SIG-M5 treated with dmso at 0.1 percent for 504 hours (cell line): Measurements from ENCODE around the gene FAM32A.
"Not testable (repeated sequence)": the region's sequence is repeated elsewhere in the genome, so short reads cannot be mapped to it uniquely, and the experiment has no call there.

Experiments
- DNase-seq: peaks from one replicate; lab custom pipeline; 2025; ENCODE audit not compliant: unreplicated experiment; lab: John Stamatoyannopoulos, UW

FAM32A gene

GRCh38 chr19:16164222-16164890, 20.9 kb upstream of the FAM32A start:
- DNase-seq, result no peak

GRCh38 chr19:16166417-16166816, 18.8 kb upstream of the FAM32A start:
- no peak for DNase-seq

- DNase-seq, result no peak
Measured at GRCh38 chr19:16167055-16167454, 18.2 kb upstream of the FAM32A start.

- DNase-seq, result peak; percentile 88
Measured at GRCh38 chr19:16168465-16169081, 16.6 kb upstream of the FAM32A start.

- no peak for DNase-seq
Measured at GRCh38 chr19:16170134-16170533, 15.1 kb upstream of the FAM32A start.

GRCh38 chr19:16175954-16176353, 9.3 kb upstream of the FAM32A start:
- no peak for DNase-seq

- not testable (repeated sequence) for DNase-seq
Measured at GRCh38 chr19:16178866-16179265, 6.3 kb upstream of the FAM32A start.

GRCh38 chr19:16180611-16181010, 4.6 kb upstream of the FAM32A start:
- DNase-seq, result no peak

- DNase-seq, result no peak
Measured at GRCh38 chr19:16184665-16185122, 516 bp upstream of the FAM32A start.

- DNase-seq, result peak; percentile 43
Measured at GRCh38 chr19:16185768-16186123, 536 bp downstream of the FAM32A start.

GRCh38 chr19:16188521-16188920, 3.3 kb downstream of the FAM32A start:
- DNase-seq, result no peak

- no peak for DNase-seq
Measured at GRCh38 chr19:16190198-16190597, 5.0 kb downstream of the FAM32A start.

- DNase-seq, result no peak
Measured at GRCh38 chr19:16190736-16191135, 5.5 kb downstream of the FAM32A start.

- no peak for DNase-seq
Measured at GRCh38 chr19:16191216-16191908, 6.2 kb downstream of the FAM32A start.

GRCh38 chr19:16193466-16193865, 8.3 kb downstream of the FAM32A start:
- DNase-seq, result no peak

GRCh38 chr19:16197188-16197621, 12.0 kb downstream of the FAM32A start:
- DNase-seq, result no peak

GRCh38 chr19:16197622-16198369, 12.6 kb downstream of the FAM32A start, which contains the start of gene AP1M1:
Gene AP1M1, plus strand, starts transcription at chr19:16197911. Its CDS starts 116 bp downstream, at chr19:16198027.
- peak; percentile 90 for DNase-seq

GRCh38 chr19:16198370-16198651, 13.1 kb downstream of the FAM32A start:
- DNase-seq, result no peak

- no peak for DNase-seq
Measured at GRCh38 chr19:16199275-16199932, 14.2 kb downstream of the FAM32A start.

GRCh38 chr19:16200038-16201010, 15.1 kb downstream of the FAM32A start:
- DNase-seq, result peak; percentile 82
